22Rv1 (cell line): ENCODE data around the gene PDE2A.

Experiments
- CTCF ChIP-seq: fragments of 450-650 bp; IDR thresholded peaks from 2 replicates; pipeline ENCODE4 v1.5.1; 2017; ENCODE audit warnings: mild to moderate bottlenecking
- ZFX ChIP-seq: fragments of 450-650 bp; IDR thresholded peaks from 2 replicates; pipeline ENCODE4 v1.6.1; 2017; ENCODE audit warnings: antibody characterized with exemption, borderline replicate concordance

- TF ChIP-seq CTCF (no peak), ZFX (no peak)
Measured at GRCh38 chr11:72661486-72661885, 12.7 kb downstream of the PDE2A start.
